Endothelial cell (in vitro differentiated cells): Measurements from ENCODE around the gene KCTD20. TPM values are rescaled to one million over a fixed set of nuclear protein-coding genes. Genes with fewer than 3 reads are reported as not detected.
"Not testable (repeated sequence)": the region's sequence is repeated elsewhere in the genome, so short reads cannot be mapped to it uniquely, and the experiment has no call there.

Source experiments
- DNase-seq: peaks from one replicate; pipeline ENCODE4 v3.0.0; 2021; ENCODE audit warnings: low spot score
- H3K27ac Mint-ChIP-seq: one replicate; pipeline ENCODE4 v1.8.0; 2021; ENCODE audit warnings: mixed read lengths, inconsistent platforms; ENCODE audit not compliant: unreplicated experiment
- H3K27me3 Mint-ChIP-seq: one replicate; pipeline ENCODE4 v1.8.0; 2021; ENCODE audit warnings: mild to moderate bottlenecking, moderate library complexity, mixed read lengths, inconsistent platforms; ENCODE audit not compliant: unreplicated experiment
- H3K36me3 Mint-ChIP-seq: one replicate; pipeline ENCODE4 v1.8.0; 2021; ENCODE audit warnings: mild to moderate bottlenecking, low read depth, mixed read lengths, inconsistent platforms; ENCODE audit not compliant: unreplicated experiment
- H3K4me1 Mint-ChIP-seq: one replicate; pipeline ENCODE4 v1.8.0; 2021; ENCODE audit warnings: mild to moderate bottlenecking, mixed read lengths, inconsistent platforms; ENCODE audit not compliant: unreplicated experiment
- H3K4me3 Mint-ChIP-seq: one replicate; pipeline ENCODE4 v1.8.0; 2021; ENCODE audit warnings: mild to moderate bottlenecking, mixed read lengths, inconsistent platforms; ENCODE audit not compliant: unreplicated experiment
- H3K9me3 Mint-ChIP-seq: one replicate; pipeline ENCODE4 v1.8.0; 2021; ENCODE audit warnings: mixed read lengths, inconsistent platforms; ENCODE audit not compliant: unreplicated experiment
- long read RNA-seq: library from polyadenylated mRNA; unstranded; transcript quantifications from one replicate; pipeline ENCODE4 v2.0.0, GENCODE V29; 2020; ENCODE audit not compliant: unreplicated experiment
- total RNA-seq: library from RNA; stranded (reverse); fragmentation: NEBNext Ultra II Directional; extraction: Animal tissue kit (Norgen Biotek cat#: 25700); gene quantifications from one replicate; pipeline ENCODE4 v1.2.1, GENCODE V29; 2021; ENCODE audit not compliant: unreplicated experiment
- TF ChIP-seq, protein P1 (sequence below): fragments of 200-600 bp; sonication (generic); IDR thresholded peaks from one replicate; pipeline ENCODE4 v1.5.0; 2021; ENCODE audit warnings: antibody characterized with exemption; ENCODE audit not compliant: unreplicated experiment

Gene KCTD20
- total RNA-seq: 43.0 TPM
- long read RNA-seq, full-length matches to known transcripts: 3 of 7 reads
- long read RNA-seq, partial matches to known transcripts: 1 of 7 reads
- long read RNA-seq, other reads (novel, unspliced or antisense): 3 of 7 reads

GRCh38 chr6:36442671-36443470 lies at the start of gene KCTD20, which contains the start of gene PXT1:
TSS of gene KCTD20 (plus strand) at chr6:36443000. CDS start at chr6:36470098, 27,098 bp downstream.
TSS of gene PXT1 (minus strand) at chr6:36442854. CDS start at chr6:36426082, 16,772 bp downstream.
- Mint-ChIP-seq H3K27me3 (peaks cover 4% of the 10 kb centered on the region), H3K9me3 (no peaks in the 10 kb centered on the region), H3K4me1 (peaks cover 29% of the 10 kb centered on the region), H3K27ac (peak within 1 kb of the TSS; percentile 95), H3K4me3 (peak within 1 kb of the TSS; percentile 98), H3K36me3 (no peaks in the 10 kb centered on the region)
- DNase-seq: peak; percentile 77
- TF ChIP-seq, protein P1, sequence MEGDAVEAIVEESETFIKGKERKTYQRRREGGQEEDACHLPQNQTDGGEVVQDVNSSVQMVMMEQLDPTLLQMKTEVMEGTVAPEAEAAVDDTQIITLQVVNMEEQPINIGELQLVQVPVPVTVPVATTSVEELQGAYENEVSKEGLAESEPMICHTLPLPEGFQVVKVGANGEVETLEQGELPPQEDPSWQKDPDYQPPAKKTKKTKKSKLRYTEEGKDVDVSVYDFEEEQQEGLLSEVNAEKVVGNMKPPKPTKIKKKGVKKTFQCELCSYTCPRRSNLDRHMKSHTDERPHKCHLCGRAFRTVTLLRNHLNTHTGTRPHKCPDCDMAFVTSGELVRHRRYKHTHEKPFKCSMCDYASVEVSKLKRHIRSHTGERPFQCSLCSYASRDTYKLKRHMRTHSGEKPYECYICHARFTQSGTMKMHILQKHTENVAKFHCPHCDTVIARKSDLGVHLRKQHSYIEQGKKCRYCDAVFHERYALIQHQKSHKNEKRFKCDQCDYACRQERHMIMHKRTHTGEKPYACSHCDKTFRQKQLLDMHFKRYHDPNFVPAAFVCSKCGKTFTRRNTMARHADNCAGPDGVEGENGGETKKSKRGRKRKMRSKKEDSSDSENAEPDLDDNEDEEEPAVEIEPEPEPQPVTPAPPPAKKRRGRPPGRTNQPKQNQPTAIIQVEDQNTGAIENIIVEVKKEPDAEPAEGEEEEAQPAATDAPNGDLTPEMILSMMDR: no peak

- H3K36me3 Mint-ChIP-seq: no peaks in the 10 kb centered on the region
- no peak overlapping the region for H3K27ac Mint-ChIP-seq
- H3K4me3 Mint-ChIP-seq: no peak overlapping the region
- H3K9me3 Mint-ChIP-seq: no peaks in the 10 kb centered on the region
- H3K4me1 Mint-ChIP-seq: no peaks in the 10 kb centered on the region
- TF ChIP-seq, protein P1: no peak
- DNase-seq: no peak
- no peaks in the 10 kb centered on the region for H3K27me3 Mint-ChIP-seq
Measured at GRCh38 chr6:36399970-36400369, 42.8 kb upstream of the KCTD20 start.

- H3K4me1 Mint-ChIP-seq: no peaks in the 10 kb centered on the region
- no peaks in the 10 kb centered on the region for H3K36me3 Mint-ChIP-seq
- H3K9me3 Mint-ChIP-seq: no peaks in the 10 kb centered on the region
- no peak overlapping the region for H3K27ac Mint-ChIP-seq
- H3K27me3 Mint-ChIP-seq: no peaks in the 10 kb centered on the region
- no peak for DNase-seq
- H3K4me3 Mint-ChIP-seq: no peak overlapping the region
- TF ChIP-seq, protein P1: no peak
Measured at GRCh38 chr6:36402481-36402880, 40.3 kb upstream of the KCTD20 start.

GRCh38 chr6:36404164-36404563 lies 38.6 kb upstream of the KCTD20 start:
- no peak overlapping the region for H3K27ac Mint-ChIP-seq
- H3K4me1 Mint-ChIP-seq: no peaks in the 10 kb centered on the region
- DNase-seq: no peak
- no peaks in the 10 kb centered on the region for H3K36me3 Mint-ChIP-seq
- no peaks in the 10 kb centered on the region for H3K9me3 Mint-ChIP-seq
- TF ChIP-seq, protein P1: no peak
- H3K27me3 Mint-ChIP-seq: no peaks in the 10 kb centered on the region
- H3K4me3 Mint-ChIP-seq: no peak overlapping the region

GRCh38 chr6:36409718-36410117 lies 33.1 kb upstream of the KCTD20 start:
- not testable (repeated sequence) for H3K4me3 Mint-ChIP-seq, H3K27ac Mint-ChIP-seq, H3K27me3 Mint-ChIP-seq, H3K36me3 Mint-ChIP-seq, H3K9me3 Mint-ChIP-seq, H3K4me1 Mint-ChIP-seq, DNase-seq
